HG02759 (cell line): ENCODE results near the gene FOXP3.

Experiments
- ATAC-seq: cut with Tn5 transposase; IDR thresholded peaks from one replicate; pipeline ENCODE4 v1.9.1; 2021; ENCODE audit warnings: mild to moderate bottlenecking, moderate library complexity; ENCODE audit not compliant: unreplicated experiment

FOXP3 gene

DNA sequence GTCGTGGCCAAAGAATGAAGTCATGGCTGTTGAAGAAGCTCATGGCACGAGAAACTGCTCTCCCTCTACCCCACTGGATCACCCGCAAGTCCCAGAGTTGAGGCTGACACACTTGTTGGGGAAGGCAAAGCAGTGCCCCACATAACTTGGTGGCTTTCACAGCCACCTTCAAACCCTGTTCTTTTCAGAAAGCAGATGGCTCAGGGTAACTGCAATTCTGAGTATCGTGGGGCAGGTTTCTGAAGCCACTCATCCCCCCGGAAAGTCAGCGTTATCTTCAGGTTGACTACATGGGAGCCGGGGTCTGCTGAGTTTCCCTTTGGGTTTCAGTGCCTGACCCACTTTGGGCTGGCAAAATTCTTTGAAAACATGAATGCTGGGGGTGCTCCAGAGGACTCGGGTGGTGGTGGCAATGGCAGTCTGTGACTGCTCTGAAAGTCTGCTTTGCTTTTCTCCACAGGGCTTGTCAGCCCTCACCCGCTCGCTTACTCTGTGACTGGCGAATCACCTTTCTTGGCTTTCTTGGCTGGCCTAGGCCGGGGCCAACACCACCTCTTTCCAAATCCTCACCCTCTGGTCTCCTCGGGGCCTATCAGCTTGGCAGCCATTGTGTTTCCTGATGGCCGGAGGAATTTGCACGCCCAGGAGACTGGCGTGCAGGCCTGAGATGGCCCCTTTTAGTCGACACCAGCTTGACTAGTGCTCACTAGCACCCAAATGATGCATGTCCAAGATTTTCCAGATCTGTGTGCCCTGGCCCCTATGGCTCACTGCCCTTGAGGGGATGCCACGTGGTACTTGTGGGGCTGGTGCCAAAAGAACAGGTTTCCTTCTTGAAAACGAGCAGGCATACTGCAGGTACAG is 12.4 kb upstream of the FOXP3 start:
- no peak for ATAC-seq

- ATAC-seq = no peak
Observed at GRCh38 chrX:49276207-49276606, 11.7 kb upstream of the FOXP3 start.

- no peak for ATAC-seq
Observed at GRCh38 chrX:49273181-49273727, 8.7 kb upstream of the FOXP3 start.

- no peak for ATAC-seq
Observed at GRCh38 chrX:49272421-49272820, 7.9 kb upstream of the FOXP3 start.

DNA sequence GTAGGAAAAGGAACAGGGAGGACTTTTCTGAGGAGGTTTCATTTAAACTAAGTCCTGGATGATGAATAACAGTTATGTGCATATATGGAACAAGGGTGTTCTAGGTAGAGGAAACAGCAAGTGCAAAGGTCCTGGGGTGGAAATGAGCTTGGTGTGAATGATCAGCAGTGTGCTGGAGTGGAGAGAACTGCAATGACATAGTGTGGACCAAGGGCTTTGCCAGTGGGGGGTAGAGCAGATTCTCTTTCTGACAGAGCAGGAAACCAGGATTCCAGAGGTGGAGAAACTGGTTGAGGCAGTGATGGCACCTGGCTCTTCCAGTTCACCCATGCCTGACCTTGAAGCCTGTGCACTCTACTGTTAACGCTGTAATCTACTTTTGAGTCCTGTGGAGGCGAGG is 6.8 kb upstream of the FOXP3 start:
- ATAC-seq = no peak

DNA sequence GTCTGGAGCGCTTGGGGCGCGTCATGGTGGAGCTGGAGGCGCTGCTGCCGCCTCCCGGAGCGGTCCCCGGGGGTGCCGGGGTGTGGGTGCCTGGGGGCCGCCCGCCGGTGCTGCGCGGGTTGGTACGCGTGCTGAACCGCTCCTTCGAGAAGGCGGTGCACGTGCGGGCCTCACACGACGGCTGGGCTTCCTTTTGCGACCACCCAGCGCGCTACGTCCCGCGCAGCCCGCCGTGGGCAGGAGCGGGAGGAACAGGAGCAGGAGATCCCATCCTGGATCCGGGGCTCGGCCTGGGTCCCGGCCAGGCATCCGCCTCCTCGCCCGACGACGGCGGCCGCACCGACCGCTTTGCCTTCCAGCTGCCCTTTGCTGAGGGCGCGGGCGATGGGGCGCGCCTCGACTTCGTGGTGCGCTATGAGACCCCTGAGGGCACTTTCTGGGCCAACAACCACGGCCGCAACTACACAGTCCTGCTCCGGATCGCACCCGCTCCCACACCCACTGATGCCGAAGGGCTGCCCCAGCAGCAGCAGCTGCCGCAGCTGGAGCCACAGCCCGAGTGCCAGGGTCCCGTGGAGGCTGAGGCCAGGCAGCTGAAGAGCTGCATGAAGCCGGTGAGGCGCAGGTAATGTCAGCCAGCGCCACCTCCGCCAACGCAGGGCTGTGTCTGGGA is 5.9 kb upstream of the FOXP3 start:
- no peak for ATAC-seq

- peak; percentile 33 for ATAC-seq
Observed at GRCh38 chrX:49269767-49270248, 5.3 kb upstream of the FOXP3 start, which contains the start of gene PPP1R3F. PPP1R3F (plus strand) TSS chrX:49269793; CDS start chrX:49269870, 77 bp downstream.

GRCh38 chrX:49269010-49269766 is 4.7 kb upstream of the FOXP3 start:
- ATAC-seq = peak; percentile 83

DNA sequence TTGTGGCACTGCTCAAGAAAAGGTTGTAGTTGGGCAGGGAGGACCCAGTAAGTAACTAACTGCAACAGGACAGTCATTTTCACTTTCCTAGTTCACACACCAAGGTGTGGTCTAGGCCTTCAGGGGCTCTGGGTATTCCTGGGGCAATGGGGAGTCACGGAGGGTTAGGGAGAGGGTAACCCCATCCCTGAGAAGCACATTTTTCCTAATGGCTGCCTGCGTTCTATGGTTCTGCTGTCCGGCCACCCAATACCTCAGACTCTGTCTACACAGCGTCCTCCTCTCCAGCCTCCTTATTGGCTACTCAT is 4.1 kb upstream of the FOXP3 start:
- no peak for ATAC-seq

DNA sequence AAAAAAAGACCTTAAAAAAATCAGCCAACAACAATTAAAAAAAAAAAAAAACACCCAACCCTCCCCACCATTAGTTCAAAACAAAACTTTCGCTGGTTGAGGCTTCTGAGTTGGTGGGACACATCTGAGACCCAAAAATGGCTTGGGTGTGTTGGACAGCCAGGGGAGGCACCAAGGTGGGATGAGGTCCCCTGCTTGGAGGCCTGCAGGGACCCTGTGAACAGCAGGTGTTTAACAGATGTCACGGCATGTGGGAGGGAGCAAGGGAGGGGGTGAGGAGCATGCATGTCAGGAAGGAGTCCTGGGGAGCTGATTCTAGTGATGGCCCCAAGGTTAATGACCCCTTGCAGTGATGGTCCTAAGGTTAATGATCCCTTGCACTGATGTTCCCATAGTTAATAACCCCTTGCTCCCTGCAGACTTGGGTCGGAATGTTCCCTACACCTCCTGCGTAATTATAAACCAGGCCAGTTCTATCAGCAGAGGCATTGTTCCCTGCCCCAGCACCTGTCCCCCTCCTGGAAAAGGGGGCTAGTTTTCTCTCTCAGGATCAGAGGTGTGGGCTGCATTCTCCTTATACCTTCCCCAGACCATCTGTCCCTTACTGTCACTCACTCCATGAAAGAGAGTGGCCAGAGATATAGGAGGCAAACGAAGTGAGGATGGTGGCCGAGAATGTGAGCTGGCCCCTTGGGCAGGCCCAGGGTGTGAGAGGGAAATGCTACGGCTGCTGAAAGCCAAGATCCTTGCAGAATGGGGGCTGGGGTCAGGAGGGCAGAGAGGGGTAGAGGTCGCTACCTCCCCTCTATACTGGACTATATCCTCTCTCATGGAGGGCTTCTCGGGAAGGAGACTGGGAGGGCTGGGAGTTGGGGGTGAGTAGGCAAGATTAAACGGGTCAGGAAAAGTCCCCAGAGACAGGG is 2.3 kb upstream of the FOXP3 start:
- ATAC-seq = no peak

- ATAC-seq = no peak
Observed at GRCh38 chrX:49263631-49264030, 879 bp downstream of the FOXP3 start.

- no peak for ATAC-seq
Observed at GRCh38 chrX:49262603-49263002, 1.9 kb downstream of the FOXP3 start.

- ATAC-seq = no peak
Observed at GRCh38 chrX:49260221-49260985, 4.1 kb downstream of the FOXP3 start.

DNA sequence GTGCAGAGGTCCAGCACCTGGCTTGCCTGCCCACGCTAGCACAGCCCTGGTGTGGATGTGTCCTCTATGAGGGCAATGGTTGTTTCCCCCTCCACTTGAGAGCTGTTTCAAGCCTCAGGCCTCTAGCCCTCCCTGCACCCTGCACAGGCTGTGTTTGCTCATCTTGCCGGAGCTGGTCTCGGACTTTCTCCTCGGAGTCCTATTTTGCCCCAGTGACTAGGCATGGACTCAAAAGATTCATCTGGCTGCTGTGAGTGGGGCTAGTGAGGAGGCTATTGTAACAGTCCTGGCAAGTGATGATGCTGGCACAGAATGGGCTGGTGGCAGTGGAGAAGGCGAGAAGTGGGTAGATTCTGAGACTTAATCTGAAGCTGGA is 5.8 kb downstream of the FOXP3 start:
- ATAC-seq = no peak

DNA sequence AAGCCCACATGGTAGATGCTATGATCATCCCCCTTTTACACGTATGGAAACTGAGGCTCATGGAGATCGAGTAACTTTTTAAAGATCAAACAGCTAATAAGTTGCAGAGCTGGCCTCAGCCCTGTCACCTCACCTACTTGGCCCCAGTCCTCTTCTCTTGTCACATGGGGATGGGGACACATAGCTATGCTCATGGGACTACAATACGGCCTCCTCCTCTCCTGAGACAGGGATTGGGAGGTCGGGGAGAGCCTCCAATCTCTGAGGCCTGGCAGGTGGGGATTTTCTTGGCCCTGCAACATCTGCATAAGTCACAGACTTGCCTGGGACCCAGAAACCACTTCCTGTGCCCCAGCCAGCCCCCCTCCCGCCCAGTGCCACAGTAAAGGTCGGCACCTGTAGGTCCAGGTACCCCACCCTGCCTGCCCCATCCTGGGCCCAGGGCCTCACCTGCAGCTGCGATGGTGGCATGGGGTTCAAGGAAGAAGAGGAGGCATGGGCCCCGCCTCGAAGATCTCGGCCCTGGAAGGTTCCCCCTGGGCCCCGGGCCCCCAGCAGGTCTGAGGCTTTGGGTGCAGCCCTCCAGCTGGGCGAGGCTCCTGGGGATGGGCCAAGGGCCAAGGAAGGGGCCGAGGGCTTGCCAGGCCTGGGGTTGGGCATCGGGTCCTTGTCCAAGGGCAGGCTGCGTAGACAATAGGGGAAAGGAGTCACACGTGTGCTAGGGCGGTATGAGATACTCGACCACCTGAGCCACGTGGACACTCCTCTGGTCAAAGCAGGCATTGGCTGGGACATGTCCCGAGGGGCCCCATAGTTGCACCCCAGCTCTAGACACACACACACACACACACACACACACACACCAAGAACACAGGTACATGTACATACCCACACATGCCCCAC is 6.4 kb downstream of the FOXP3 start:
- no peak for ATAC-seq

DNA sequence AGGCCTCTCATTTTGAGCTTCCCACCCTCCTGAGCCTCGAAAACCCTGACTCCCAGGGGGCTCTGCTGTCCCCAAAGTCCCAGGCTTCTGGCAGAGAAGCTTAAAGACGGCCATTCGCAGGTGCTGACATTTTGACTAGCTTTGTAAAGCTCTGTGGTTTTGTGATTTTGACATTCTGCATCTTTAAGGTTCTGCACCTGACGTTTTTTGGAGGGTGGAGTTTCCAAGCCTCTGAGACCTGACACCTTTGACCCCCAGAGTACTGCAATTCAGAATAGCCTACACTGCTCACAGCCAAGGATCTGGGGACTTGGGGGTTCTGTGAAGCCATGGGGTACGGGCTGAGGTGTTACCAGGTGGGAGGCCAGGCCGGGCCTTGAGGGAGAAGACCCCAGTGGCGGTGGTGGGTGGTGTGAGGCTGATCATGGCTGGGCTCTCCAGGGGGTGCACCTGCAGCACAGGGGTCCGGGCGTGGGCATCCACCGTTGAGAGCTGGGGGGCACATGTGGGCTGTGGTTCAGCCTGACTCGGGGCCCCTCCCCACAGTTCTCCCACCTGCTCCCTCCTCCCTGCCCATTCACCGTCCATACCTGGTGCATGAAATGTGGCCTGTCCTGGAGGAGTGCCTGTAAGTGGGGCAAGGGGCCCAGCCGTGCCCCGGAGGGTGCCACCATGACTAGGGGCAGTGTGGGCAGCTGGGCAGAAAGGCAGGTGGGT is 7.3 kb downstream of the FOXP3 start:
- no peak for ATAC-seq

DNA sequence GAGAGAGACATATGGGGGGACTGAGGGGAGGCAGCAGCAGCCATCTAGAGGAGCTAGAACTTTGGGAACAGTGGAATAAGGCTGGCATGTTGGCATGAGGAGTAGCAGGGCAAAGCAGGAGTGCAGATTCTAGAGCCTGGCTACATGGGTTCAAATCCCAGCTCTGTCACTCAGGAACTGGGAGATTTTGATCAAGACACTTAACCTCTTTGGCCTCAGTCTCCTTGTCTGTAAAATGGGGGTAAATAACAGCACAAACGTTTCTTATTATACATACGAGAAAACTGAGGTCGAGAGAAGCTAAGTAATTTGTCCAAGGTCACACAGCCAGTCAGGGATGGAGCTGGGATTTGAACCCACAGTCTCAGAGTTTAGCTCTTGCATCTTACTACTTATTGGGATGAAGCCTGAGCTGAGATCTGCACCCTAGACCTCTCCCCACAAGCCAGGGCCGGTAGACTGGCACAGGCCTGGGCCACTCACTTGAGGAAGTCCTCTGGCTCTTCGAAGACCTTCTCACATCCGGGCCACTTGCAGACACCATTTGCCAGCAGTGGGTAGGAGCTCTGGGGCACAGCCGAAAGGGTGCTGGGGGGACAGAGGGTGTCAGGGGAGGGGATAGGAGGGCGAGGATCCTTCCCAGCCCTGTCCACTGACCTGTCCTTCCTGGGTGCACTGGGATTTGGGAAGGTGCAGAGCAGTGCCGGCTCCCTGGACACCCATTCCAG is 8.1 kb downstream of the FOXP3 start:
- ATAC-seq = no peak
